ENCODE data around the gene PIGL.

DNA sequence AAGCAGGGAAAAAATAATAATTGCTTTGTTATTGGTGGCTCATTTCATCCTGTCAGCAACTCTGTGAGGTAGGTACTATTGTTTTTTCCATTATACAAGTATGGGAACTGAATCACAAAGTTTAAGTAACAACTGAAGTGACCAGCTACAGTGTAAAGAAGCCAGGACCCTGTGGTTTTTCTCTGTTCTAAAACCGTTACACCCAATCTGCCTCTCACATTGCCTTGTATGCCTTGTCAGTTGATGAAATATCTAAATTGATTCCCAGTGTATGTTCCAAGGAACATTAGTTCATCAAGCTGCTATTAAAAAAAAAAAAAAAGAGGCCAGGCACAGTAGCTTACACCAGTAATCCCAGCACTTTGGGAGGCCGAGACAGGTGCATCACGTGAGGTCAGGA is 5.4 kb downstream of the PIGL start:
- TF ChIP-seq POLR2AphosphoS5 (IDR thresholded peaks at IDR 0.05; ENCODE audit: low read depth, low read length) (no peak), POLR2A (IDR thresholded peaks at IDR 0.05; ENCODE audit: low read depth, low read length) (no peak), PAX5 (IDR thresholded peaks at IDR 0.05; ENCODE audit: insufficient read depth, low read length, severe bottlenecking) (no peak), TAF1 (IDR thresholded peaks at IDR 0.05; ENCODE audit: low read depth, low read length) (no peak), SPI1 (IDR thresholded peaks at IDR 0.05; ENCODE audit: low read depth, low read length) (no peak)

Data from GM12891 (cell line).